GM21515 (cell line): ENCODE measurements around the gene PPP1R9B.

ENCODE experiments used
- ATAC-seq: cut with Tn5 transposase; IDR thresholded peaks from one replicate; pipeline ENCODE4 v1.9.1; 2021; ENCODE audit not compliant: unreplicated experiment

The PPP1R9B gene

GRCh38 chr17:50187751-50188530, 37.5 kb upstream of the PPP1R9B start:
- ATAC-seq: no peak

- no peak for ATAC-seq
These were observed 36.9 kb upstream of the PPP1R9B start for GRCh38 chr17:50187394-50187725.

- no peak for ATAC-seq
These were observed 36.4 kb upstream of the PPP1R9B start for GRCh38 chr17:50186661-50187393.

GRCh38 chr17:50185631-50186471, 35.4 kb upstream of the PPP1R9B start:
- no peak for ATAC-seq

GRCh38 chr17:50184611-50185398, 34.3 kb upstream of the PPP1R9B start:
- ATAC-seq: no peak

- ATAC-seq: no peak
These were observed 33.6 kb upstream of the PPP1R9B start for GRCh38 chr17:50184064-50184463.

- no peak for ATAC-seq
These were observed 33.0 kb upstream of the PPP1R9B start for GRCh38 chr17:50183421-50183994.

- no peak for ATAC-seq
These were observed 32.4 kb upstream of the PPP1R9B start for GRCh38 chr17:50182783-50183420.

- ATAC-seq: no peak
These were observed 31.4 kb upstream of the PPP1R9B start for GRCh38 chr17:50181591-50182560.

- ATAC-seq: no peak
These were observed 30.7 kb upstream of the PPP1R9B start for GRCh38 chr17:50181144-50181543.

GRCh38 chr17:50180620-50181019, 30.1 kb upstream of the PPP1R9B start:
- no peak for ATAC-seq

- no peak for ATAC-seq
These were observed 29.6 kb upstream of the PPP1R9B start for GRCh38 chr17:50180111-50180510.

- no peak for ATAC-seq
These were observed 27.7 kb upstream of the PPP1R9B start for GRCh38 chr17:50177983-50178834.

GRCh38 chr17:50177476-50177875, 27.0 kb upstream of the PPP1R9B start:
- ATAC-seq: no peak

GRCh38 chr17:50176559-50177357, 26.3 kb upstream of the PPP1R9B start:
- ATAC-seq: no peak

GRCh38 chr17:50175035-50175807, 24.7 kb upstream of the PPP1R9B start:
- no peak for ATAC-seq
